Endothelial cell of umbilical vein (primary cell): ENCODE results near the gene SKIC3.

Experiments
- EZH2 ChIP-seq: IDR thresholded peaks from 2 replicates; pipeline ENCODE4 v1.6.1; 2012; ENCODE audit warnings: borderline replicate concordance, low read depth, mild to moderate bottlenecking, moderate library complexity, low read length, inconsistent platforms; ENCODE audit not compliant: severe bottlenecking
- FOS ChIP-seq: IDR thresholded peaks from 2 replicates; pipeline ENCODE4 v1.6.1; 2011; ENCODE audit warnings: mild to moderate bottlenecking, low read length, moderate library complexity, borderline replicate concordance; ENCODE audit not compliant: insufficient read depth
- GATA2 ChIP-seq: IDR thresholded peaks from 2 replicates; pipeline ENCODE4 v1.7.0; 2011; ENCODE audit warnings: low read depth, mild to moderate bottlenecking, moderate library complexity, mixed read lengths, low read length; ENCODE audit not compliant: insufficient read length, insufficient read depth
- JUN ChIP-seq: IDR thresholded peaks from 2 replicates; pipeline ENCODE4 v1.6.1; 2011; ENCODE audit warnings: borderline replicate concordance, low read depth; ENCODE audit not compliant: insufficient read length, insufficient read depth
- MYC ChIP-seq: IDR thresholded peaks from one replicate; pipeline ENCODE4 v1.6.1; 2011; ENCODE audit warnings: mild to moderate bottlenecking, low read depth, low read length
- POLR2A ChIP-seq: IDR thresholded peaks from 2 replicates; pipeline ENCODE4 v1.6.1; 2012; ENCODE audit warnings: low read depth, mild to moderate bottlenecking, control low read depth, low read length
- POLR2AphosphoS5 ChIP-seq: IDR thresholded peaks from 2 replicates; pipeline ENCODE4 v1.6.1; 2012; ENCODE audit warnings: low read depth, mild to moderate bottlenecking, control low read depth, low read length, moderate library complexity; ENCODE audit not compliant: insufficient read depth
- TF ChIP-seq, protein P1 (sequence below), 2 donors: IDR thresholded peaks; 1 replicate in 1 of 2; 2 replicates in 1 of 2; pipeline ENCODE4 v1.5.1; 2011; ENCODE audit warnings: low read length in 2 of 2, mild to moderate bottlenecking in 2 of 2, moderate library complexity in 2 of 2, control low read depth in 1 of 2, inconsistent platforms in 1 of 2, low read depth in 1 of 2; ENCODE audit not compliant: insufficient read depth in 1 of 2; ENCODE audit errors: extremely low read depth in 1 of 2
- TF ChIP-seq, protein P2 (sequence below): IDR thresholded peaks from 2 replicates; pipeline ENCODE4 v1.6.1; 2011; ENCODE audit not compliant: insufficient read depth, insufficient read length

DNA sequence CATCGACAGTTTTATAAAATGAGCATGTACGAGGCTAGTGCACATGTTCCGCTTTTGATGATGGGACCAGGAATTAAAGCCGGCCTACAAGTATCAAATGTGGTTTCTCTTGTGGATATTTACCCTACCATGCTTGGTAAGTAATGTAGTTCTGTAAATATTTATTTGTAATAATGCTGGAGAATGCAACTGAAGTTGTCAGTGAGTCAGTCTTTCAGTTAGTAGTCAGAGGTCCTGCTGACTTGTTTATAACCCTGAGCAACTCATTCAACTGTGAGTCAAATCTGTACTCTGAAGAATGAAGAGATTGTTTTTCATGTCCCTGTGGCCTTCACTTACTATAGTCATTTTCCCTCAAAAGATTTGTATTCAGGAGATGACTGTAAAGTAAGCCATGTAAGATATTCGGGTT lies 36.7 kb upstream of the SKIC3 start:
- TF ChIP-seq, protein P1, sequence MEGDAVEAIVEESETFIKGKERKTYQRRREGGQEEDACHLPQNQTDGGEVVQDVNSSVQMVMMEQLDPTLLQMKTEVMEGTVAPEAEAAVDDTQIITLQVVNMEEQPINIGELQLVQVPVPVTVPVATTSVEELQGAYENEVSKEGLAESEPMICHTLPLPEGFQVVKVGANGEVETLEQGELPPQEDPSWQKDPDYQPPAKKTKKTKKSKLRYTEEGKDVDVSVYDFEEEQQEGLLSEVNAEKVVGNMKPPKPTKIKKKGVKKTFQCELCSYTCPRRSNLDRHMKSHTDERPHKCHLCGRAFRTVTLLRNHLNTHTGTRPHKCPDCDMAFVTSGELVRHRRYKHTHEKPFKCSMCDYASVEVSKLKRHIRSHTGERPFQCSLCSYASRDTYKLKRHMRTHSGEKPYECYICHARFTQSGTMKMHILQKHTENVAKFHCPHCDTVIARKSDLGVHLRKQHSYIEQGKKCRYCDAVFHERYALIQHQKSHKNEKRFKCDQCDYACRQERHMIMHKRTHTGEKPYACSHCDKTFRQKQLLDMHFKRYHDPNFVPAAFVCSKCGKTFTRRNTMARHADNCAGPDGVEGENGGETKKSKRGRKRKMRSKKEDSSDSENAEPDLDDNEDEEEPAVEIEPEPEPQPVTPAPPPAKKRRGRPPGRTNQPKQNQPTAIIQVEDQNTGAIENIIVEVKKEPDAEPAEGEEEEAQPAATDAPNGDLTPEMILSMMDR (IDR thresholded peaks at IDR 0.05; ENCODE audit: extremely low read depth in 1 of 2, insufficient read depth in 1 of 2, low read depth in 1 of 2, low read length in 2 of 2), result no peak
- TF ChIP-seq FOS, result peak; percentile 83
- TF ChIP-seq POLR2A, result no peak
- TF ChIP-seq EZH2, result no peak
- peak; percentile 47 for TF ChIP-seq JUN
- TF ChIP-seq POLR2AphosphoS5, result no peak
- TF ChIP-seq, protein P2, sequence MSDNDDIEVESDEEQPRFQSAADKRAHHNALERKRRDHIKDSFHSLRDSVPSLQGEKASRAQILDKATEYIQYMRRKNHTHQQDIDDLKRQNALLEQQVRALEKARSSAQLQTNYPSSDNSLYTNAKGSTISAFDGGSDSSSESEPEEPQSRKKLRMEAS, result no peak
- TF ChIP-seq MYC, result no peak
- no peak for TF ChIP-seq GATA2
